Lower lobe of right lung (tissue), 2 donors: Measurements from ENCODE around the gene MSLN. TPM values are rescaled to one million over a fixed set of nuclear protein-coding genes. Genes with fewer than 3 reads are reported as not detected.

Source experiments
- ATAC-seq, 2 donors: fragments of 200-7000 bp; cut with Tn5 transposase; one replicate each; pipeline ENCODE4 v1.9.1; 2020 to 2022; ENCODE audit warnings: mild to moderate bottlenecking in 2 of 2, moderate library complexity in 2 of 2
- DNase-seq: peaks from one replicate; pipeline ENCODE4 v3.0.0-alpha.2; 2020
- H3K27ac ChIP-seq: fragments of 200-600 bp; one replicate; pipeline ENCODE4 v1.8.0; 2022
- H3K27me3 ChIP-seq: fragments of 200-600 bp; one replicate; pipeline ENCODE4 v1.8.0; 2022; ENCODE audit warnings: low read depth
- H3K36me3 ChIP-seq: fragments of 200-600 bp; one replicate; pipeline ENCODE4 v1.8.0; 2022; ENCODE audit warnings: mild to moderate bottlenecking
- H3K4me1 ChIP-seq: fragments of 200-600 bp; one replicate; pipeline ENCODE4 v1.8.0; 2022
- H3K4me3 ChIP-seq: fragments of 200-600 bp; one replicate; pipeline ENCODE4 v1.8.0; 2022; ENCODE audit warnings: mild to moderate bottlenecking
- H3K9me3 ChIP-seq: fragments of 200-600 bp; one replicate; pipeline ENCODE4 v1.8.0; 2022
- CTCF ChIP-seq: fragments of 200-600 bp; IDR thresholded peaks from one replicate; pipeline ENCODE4 v1.8.0; 2022; ENCODE audit warnings: antibody characterized with exemption, mild to moderate bottlenecking
- intact Hi-C: fragments of 100-400 bp; cut with DNase I; formaldehyde crosslinking; loops from one replicate; pipeline ENCODE4 v1.11.0; 2022
- total RNA-seq: library from RNA; stranded (reverse); fragmentation: NEBNext Ultra II Directional; extraction: Animal tissue kit (Norgen Biotek cat#: 25700); gene quantifications from one replicate; pipeline ENCODE4 v1.2.1, GENCODE V29; 2021
- donor health status: DM: no; HTN: yes; CAD: no; lungs with severe emphysema.

The MSLN gene
- total RNA-seq, 1 donor from 2014 or later, result 42.6 TPM

GRCh38 chr16:733382-734207 is 26.9 kb upstream of the MSLN start:
- DNase-seq (no peak), ATAC-seq (peak in 1 of 2 donors; percentile 14)
- Histone ChIP-seq H3K36me3 (peaks cover 61% of the 10 kb centered on the region), H3K4me1 (peaks cover 1% of the 10 kb centered on the region), H3K9me3 (no peaks in the 10 kb centered on the region), H3K27ac (no peak overlapping the region), H3K27me3 (peaks cover under 1% of the 10 kb centered on the region), H3K4me3 (no peak overlapping the region)
- peak; percentile 37 for TF ChIP-seq CTCF
- intact Hi-C loops, result no loop called here

GRCh38 chr16:734208-734980 is 26.1 kb upstream of the MSLN start:
- Histone ChIP-seq H3K27me3 (no peaks in the 10 kb centered on the region), H3K27ac (no peak overlapping the region), H3K4me3 (no peak overlapping the region), H3K36me3 (peaks cover 61% of the 10 kb centered on the region), H3K4me1 (peaks cover under 1% of the 10 kb centered on the region), H3K9me3 (no peaks in the 10 kb centered on the region)
- no peak for TF ChIP-seq CTCF
- DNase-seq (no peak), ATAC-seq (no peak)
- intact Hi-C loops, result no loop called here

GRCh38 chr16:734981-735881 is 25.3 kb upstream of the MSLN start:
- Histone ChIP-seq H3K4me3 (no peak overlapping the region), H3K27ac (no peak overlapping the region), H3K36me3 (peaks cover 61% of the 10 kb centered on the region), H3K27me3 (no peaks in the 10 kb centered on the region), H3K9me3 (no peaks in the 10 kb centered on the region), H3K4me1 (peaks cover 9% of the 10 kb centered on the region)
- TF ChIP-seq CTCF, result no peak
- intact Hi-C loops, result no loop called here
- ATAC-seq (no peak), DNase-seq (no peak)

- no peak for TF ChIP-seq CTCF
- Histone ChIP-seq H3K4me3 (no peak overlapping the region), H3K27ac (no peak overlapping the region), H3K27me3 (no peaks in the 10 kb centered on the region), H3K4me1 (peaks cover 11% of the 10 kb centered on the region), H3K9me3 (no peaks in the 10 kb centered on the region), H3K36me3 (peaks cover 61% of the 10 kb centered on the region)
- DNase-seq (no peak), ATAC-seq (no peak)
- intact Hi-C loops, result no loop called here
Measured at GRCh38 chr16:735982-736453, 24.5 kb upstream of the MSLN start.

- ATAC-seq, result no peak
- Histone ChIP-seq H3K4me3 (no peak overlapping the region), H3K36me3 (peaks cover 61% of the 10 kb centered on the region), H3K9me3 (no peaks in the 10 kb centered on the region), H3K27me3 (no peaks in the 10 kb centered on the region), H3K27ac (no peak overlapping the region), H3K4me1 (peaks cover 15% of the 10 kb centered on the region)
- no peak for TF ChIP-seq CTCF
- DNase-seq, result no peak
- intact Hi-C loops, result no loop called here
Measured at GRCh38 chr16:736936-737481, 23.5 kb upstream of the MSLN start.
